K562 (cell line): ENCODE measurements around the gene SLC7A8. TPM values are rescaled to one million over a fixed set of nuclear protein-coding genes. Genes with fewer than 3 reads are reported as not detected.

Source experiments
- BHLHE40 ChIP-seq: IDR thresholded peaks from 2 replicates; pipeline ENCODE4 v1.6.1; 2011; ENCODE audit warnings: low read length, improper control_type of control experiment
- CBX3 ChIP-seq, 2 experiments: IDR thresholded peaks; 1 replicate in 1 of 2; 2 replicates in 1 of 2; pipeline ENCODE4 v1.6.1; 2012; ENCODE audit warnings: inconsistent platforms in 2 of 2, low read length in 2 of 2, borderline replicate concordance in 1 of 2, control low read depth in 1 of 2
- ESRRB ChIP-seq: fragments of 250-450 bp; sonication (Bioruptor Pico); IDR thresholded peaks from 2 replicates; pipeline ENCODE4 v1.5.0; 2020; ENCODE audit warnings: mild to moderate bottlenecking, moderate library complexity, borderline replicate concordance
- ID3 ChIP-seq, 2 experiments: fragments of 250-450 bp in 1 of 2; fragments of 450-650 bp in 1 of 2; sonication (Bioruptor Pico) in 1 of 2; IDR thresholded peaks; 2 replicates each; pipeline versions ENCODE4 v1.6.1 to v1.8.0; 2016 to 2021; ENCODE audit warnings: mild to moderate bottlenecking in 2 of 2, moderate library complexity in 2 of 2, missing compliant biosample characterization in 1 of 2, missing genetic modification characterization in 1 of 2
- ILK ChIP-seq: fragments of 450-650 bp; IDR thresholded peaks from 2 replicates; pipeline ENCODE4 v1.6.1; 2016; ENCODE audit warnings: missing genetic modification characterization, low read depth, mild to moderate bottlenecking, missing compliant biosample characterization, moderate library complexity, borderline replicate concordance
- LARP7 ChIP-seq: fragments of 450-650 bp; IDR thresholded peaks from 2 replicates; pipeline ENCODE4 v1.6.1; 2016
- NR3C1 ChIP-seq: sonication (generic); formaldehyde crosslinking; IDR thresholded peaks from 2 replicates; pipeline ENCODE4 v1.8.1; 2022; ENCODE audit warnings: missing genetic modification reagents
- RB1 ChIP-seq: fragments of 450-650 bp; IDR thresholded peaks from 2 replicates; pipeline ENCODE4 v1.6.1; 2017; ENCODE audit warnings: low read depth, mild to moderate bottlenecking
- RREB1 ChIP-seq: fragments of 250-450 bp; sonication (Bioruptor Pico); IDR thresholded peaks from 2 replicates; pipeline ENCODE4 v1.4.0; 2020
- TCF3 ChIP-seq: sonication (generic); formaldehyde crosslinking; IDR thresholded peaks from 2 replicates; pipeline ENCODE4 v1.4.0; 2020; ENCODE audit warnings: mild to moderate bottlenecking, missing genetic modification reagents
- ZNF174 ChIP-seq: fragments of 250-450 bp; sonication (Bioruptor Pico); IDR thresholded peaks from 2 replicates; pipeline ENCODE4 v1.4.0; 2020; ENCODE audit warnings: mild to moderate bottlenecking
- ZNF3 ChIP-seq: fragments of 250-450 bp; sonication (Bioruptor Pico); IDR thresholded peaks from 2 replicates; pipeline ENCODE4 v1.5.0; 2021; ENCODE audit warnings: mild to moderate bottlenecking, moderate library complexity
- ZNF384 ChIP-seq: IDR thresholded peaks from 2 replicates; pipeline ENCODE4 v1.6.1; 2012; ENCODE audit warnings: low read depth, low read length, improper control_type of control experiment
- polyA plus RNA-seq, 8 experiments: library from polyadenylated mRNA; depleted of rRNA in 4 of 8; stranded (reverse) in 5 of 8; unstranded in 3 of 8; fragments of >200 nt; fragmentation: Nextera tagmentation in 2 of 8; fragmentation: Illumina TruSeq in 1 of 8; extraction: Ambion mirVana in 2 of 8; extraction: Trizol in 1 of 8; gene quantifications; 2 replicates each; pipeline versions ENCODE4 v1.2.1 to v1.2.3, GENCODE V29; 2011 to 2014; ENCODE audit warnings: inconsistent platforms in 1 of 8, missing spikeins in 1 of 8
- total RNA-seq, 7 experiments: library from RNA; depleted of rRNA in 6 of 7; stranded (reverse); fragments of >200 nt in 6 of 7; fragmentation: Illumina TruSeq in 2 of 7; extraction: Trizol in 2 of 7; gene quantifications; 2 replicates each; pipeline versions ENCODE4 v1.2.1 to v1.2.3, GENCODE V29; 2011 to 2021; ENCODE audit warnings: low replicate concordance in 1 of 7
- TF ChIP-seq, protein P1 (sequence below): fragments of 450-650 bp; IDR thresholded peaks from 2 replicates; pipeline ENCODE4 v1.6.1; 2018; ENCODE audit not compliant: partially characterized antibody
- TF ChIP-seq, protein P2 (sequence below): IDR thresholded peaks from 2 replicates; pipeline ENCODE4 v1.6.1; 2016; ENCODE audit warnings: missing genetic modification characterization, missing compliant biosample characterization
- TF ChIP-seq, protein P3 (sequence below): fragments of 250-450 bp; sonication (Bioruptor Pico); IDR thresholded peaks from 2 replicates; pipeline ENCODE4 v1.9.0; 2021; ENCODE audit warnings: mild to moderate bottlenecking

Gene SLC7A8
- total and polyA plus RNA-seq, 9 of the 15 experiments (the other 6 are each of a cell fraction or from before 2014, with no cell fraction given), result 2.0 to 33.0 (median 6.0) TPM

- TF ChIP-seq, protein P1, sequence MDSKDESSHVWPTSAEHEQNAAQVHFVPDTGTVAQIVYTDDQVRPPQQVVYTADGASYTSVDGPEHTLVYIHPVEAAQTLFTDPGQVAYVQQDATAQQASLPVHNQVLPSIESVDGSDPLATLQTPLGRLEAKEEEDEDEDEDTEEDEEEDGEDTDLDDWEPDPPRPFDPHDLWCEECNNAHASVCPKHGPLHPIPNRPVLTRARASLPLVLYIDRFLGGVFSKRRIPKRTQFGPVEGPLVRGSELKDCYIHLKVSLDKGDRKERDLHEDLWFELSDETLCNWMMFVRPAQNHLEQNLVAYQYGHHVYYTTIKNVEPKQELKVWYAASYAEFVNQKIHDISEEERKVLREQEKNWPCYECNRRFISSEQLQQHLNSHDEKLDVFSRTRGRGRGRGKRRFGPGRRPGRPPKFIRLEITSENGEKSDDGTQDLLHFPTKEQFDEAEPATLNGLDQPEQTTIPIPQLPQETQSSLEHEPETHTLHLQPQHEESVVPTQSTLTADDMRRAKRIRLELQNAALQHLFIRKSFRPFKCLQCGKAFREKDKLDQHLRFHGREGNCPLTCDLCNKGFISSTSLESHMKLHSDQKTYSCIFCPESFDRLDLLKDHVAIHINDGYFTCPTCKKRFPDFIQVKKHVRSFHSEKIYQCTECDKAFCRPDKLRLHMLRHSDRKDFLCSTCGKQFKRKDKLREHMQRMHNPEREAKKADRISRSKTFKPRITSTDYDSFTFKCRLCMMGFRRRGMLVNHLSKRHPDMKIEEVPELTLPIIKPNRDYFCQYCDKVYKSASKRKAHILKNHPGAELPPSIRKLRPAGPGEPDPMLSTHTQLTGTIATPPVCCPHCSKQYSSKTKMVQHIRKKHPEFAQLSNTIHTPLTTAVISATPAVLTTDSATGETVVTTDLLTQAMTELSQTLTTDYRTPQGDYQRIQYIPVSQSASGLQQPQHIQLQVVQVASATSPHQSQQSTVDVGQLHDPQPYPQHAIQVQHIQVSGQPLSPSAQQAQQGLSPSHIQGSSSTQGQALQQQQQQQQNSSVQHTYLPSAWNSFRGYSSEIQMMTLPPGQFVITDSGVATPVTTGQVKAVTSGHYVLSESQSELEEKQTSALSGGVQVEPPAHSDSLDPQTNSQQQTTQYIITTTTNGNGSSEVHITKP, result peak; percentile 56
- TF ChIP-seq, protein P2, sequence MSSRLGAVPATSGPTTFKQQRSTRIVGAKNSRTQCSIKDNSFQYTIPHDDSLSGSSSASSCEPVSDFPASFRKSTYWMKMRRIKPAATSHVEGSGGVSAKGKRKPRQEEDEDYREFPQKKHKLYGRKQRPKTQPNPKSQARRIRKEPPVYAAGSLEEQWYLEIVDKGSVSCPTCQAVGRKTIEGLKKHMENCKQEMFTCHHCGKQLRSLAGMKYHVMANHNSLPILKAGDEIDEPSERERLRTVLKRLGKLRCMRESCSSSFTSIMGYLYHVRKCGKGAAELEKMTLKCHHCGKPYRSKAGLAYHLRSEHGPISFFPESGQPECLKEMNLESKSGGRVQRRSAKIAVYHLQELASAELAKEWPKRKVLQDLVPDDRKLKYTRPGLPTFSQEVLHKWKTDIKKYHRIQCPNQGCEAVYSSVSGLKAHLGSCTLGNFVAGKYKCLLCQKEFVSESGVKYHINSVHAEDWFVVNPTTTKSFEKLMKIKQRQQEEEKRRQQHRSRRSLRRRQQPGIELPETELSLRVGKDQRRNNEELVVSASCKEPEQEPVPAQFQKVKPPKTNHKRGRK (tag), result no peak
- TF ChIP-seq RB1 (no peak), ZNF174 (CRISPR knock-in tag) (no peak), ILK (no peak), NR3C1 (CRISPR knock-in tag) (no peak), LARP7 (no peak), ZNF3 (CRISPR knock-in tag) (no peak), CBX3 (IDR thresholded peaks at IDR 0.05; ENCODE audit: borderline replicate concordance in 1 of 2, low read length in 2 of 2) (no peak), BHLHE40 (0 out of 2 replicates have a peak, but pooled peaks have one; percentile 5), RREB1 (CRISPR knock-in tag) (no peak), ZNF384 (0 out of 2 replicates have a peak, but pooled peaks have one; percentile 28), ID3 (CRISPR knock-in tag; IDR thresholded peaks at IDR 0.05) (no peak), ID3 (tag; IDR thresholded peaks at IDR 0.05) (no peak), TCF3 (CRISPR knock-in tag) (peak; percentile 14; the same call in 1 of the 2 replicates), ESRRB (no peak)
- TF ChIP-seq, protein P3, sequence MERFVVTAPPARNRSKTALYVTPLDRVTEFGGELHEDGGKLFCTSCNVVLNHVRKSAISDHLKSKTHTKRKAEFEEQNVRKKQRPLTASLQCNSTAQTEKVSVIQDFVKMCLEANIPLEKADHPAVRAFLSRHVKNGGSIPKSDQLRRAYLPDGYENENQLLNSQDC (CRISPR knock-in tag), result no peak
Observed at GRCh38 chr14:23154964-23155587, 28.4 kb downstream of the SLC7A8 start (continued).
